KBM-7 (cell line): ENCODE results near the gene B4GALT5.

Experiments
- DNase-seq: peaks from one replicate; pipeline ENCODE4 v3.0.0-alpha.2; 2015
- in situ Hi-C: fragments of 300-500 bp; cut with MboI; formaldehyde crosslinking; loops from 2 replicates; pipeline ENCODE4 v1.14.3; 2020; ENCODE audit warnings: low sequenced_read_pairs, low pct_unique_long_range_greater_than_20kb, mixed read lengths

The B4GALT5 gene

DNA sequence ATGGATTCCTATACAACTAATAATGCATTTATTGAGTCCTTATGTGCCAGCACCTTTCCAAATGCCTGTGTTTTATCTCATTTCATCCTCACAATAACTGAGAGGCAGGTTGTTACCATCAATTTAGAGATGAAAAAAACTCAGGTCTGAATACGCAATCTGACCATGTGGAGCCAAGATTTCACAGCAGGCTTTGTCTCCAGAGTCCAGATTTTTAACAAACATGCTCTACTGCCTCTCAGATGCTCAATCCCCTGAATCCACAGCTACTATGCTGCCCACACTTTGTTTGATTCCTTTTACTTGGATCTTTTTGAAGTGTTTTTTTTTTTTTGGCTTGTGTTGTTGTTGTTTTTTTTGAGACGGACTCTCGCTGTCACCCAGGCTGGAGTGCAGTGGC lies 46.8 kb downstream of the B4GALT5 start:
- in situ Hi-C loops = no loop called here
- DNase-seq = no peak

DNA sequence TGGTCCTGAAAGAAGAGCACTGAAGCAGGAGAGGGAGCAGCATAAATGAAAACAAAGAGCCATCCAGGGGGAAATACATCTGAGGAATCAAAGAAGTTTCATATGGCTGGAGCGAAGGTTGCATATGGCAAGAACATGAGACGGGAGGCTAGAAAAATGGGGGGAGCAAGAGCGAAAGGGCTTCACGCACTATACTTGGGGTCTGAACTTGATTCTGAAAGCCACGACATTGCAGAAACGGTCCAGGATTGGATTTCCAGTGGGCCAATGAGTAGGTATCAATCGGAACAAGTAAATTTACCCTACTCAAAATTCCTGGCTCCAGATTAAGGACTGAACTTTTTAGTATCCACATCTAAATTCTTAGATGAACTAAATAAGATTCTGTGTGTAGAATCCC lies 47.9 kb downstream of the B4GALT5 start:
- DNase-seq = no peak
- in situ Hi-C loops = no loop called here

DNA sequence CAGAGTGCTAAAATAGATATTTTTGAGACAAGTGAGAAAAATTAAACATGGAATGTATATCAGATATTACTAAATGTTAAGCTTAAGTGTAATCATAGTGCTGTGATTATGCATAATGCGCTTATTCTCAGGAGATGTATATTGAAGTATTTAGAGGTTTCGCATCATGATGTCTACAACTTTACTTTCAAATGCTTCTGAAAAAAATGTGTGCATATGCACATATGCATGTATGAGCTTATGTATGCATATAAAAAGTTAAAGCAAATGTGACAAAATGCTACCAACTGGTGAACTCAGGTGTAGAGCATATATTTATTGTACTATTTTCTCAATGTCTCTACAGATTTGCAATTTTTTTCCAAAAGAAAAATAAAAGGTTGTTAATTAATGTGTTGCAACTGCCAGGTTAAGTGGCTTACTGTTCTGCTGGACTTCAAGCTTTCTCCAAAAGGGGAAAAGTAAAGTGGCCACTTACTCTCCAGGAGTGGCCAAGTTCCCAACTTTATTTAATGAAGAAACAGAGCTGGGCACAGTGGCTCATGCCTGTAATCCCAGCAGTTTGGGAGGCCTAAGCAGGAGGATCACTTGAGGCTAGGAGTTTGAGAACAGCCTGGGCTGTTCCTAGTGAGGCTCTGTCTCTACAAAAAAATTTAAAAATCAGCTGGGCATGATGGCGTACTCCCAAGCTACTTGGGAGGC lies 48.9 kb downstream of the B4GALT5 start:
- in situ Hi-C loops = no loop called here

DNA sequence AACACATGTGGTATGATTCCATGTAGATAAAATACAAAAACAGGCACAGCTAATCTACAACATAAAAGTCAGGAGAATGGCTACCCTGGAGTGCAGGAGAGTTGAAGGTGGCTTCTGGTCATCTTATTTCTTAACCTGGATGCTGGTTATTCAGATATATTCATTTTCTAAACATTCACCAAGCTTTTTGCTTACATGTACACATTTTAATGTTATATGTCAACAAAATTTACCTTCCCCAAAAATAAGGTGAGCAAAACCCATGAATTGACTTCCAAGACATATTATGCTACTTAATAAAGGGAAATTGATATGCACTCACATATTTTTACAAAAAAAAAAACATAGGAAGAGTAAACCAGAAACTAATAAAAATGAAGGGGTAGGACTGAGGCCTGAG lies 50.6 kb downstream of the B4GALT5 start:
- DNase-seq = no peak
- in situ Hi-C loops = no loop called here

More for the DNA sequence above, 48.9 kb downstream of the B4GALT5 start:
- no peak for DNase-seq

DNA sequence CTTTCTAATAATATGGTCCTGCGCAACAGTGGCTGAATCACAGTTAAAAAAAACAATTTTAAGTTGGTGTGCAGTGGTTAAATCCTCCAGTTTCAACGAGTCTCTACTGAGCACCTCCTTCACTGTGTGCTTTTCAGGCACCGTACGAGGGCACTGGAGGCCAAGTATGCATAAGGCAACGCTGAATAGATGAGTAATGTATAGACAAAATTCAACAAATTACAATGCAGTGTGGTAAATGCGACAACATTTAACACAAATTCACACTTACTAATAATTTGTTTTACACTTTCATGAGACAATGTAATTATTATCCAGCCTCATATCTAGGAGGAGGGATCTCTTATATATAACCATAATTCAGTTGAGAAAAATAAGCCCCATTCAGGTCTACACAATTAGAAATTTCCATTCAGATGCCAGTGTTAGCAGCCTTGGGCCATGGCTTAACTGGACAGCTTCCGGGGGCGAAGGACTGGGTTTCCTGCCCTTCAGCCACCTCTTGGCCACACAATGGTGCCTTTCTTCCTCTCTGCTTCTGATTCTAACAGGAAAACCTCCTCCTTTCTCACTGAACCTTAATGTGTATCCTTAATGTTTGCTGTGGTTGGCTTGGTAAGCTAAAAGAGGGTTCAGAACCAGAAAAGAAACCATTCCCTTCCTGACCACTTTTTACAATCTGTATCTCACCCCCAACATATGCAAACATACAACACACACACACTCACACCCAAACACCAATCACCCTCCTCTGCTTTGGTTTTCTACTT lies 51.9 kb downstream of the B4GALT5 start:
- DNase-seq = no peak
- in situ Hi-C loops = no loop called here

DNA sequence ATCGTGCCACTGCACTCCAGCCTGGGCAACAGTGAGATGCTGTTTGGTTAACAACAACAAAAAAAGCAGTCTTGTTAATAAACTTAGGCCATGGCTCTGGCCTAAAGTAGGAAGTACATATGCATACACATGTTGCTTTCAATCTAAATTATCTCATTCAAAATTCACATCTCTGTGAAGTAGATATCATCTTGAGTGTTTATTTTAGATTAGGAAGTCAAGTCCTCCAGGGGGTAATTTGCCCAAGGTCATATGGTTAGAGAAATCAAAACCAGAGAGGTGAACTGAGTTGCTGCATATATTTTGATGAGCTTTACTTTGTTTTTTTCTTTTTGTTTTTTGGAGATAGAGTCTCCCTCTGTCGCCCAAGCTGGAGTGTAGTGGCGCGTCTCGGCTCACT lies 52.8 kb downstream of the B4GALT5 start:
- in situ Hi-C loops = no loop called here
- no peak for DNase-seq

DNA sequence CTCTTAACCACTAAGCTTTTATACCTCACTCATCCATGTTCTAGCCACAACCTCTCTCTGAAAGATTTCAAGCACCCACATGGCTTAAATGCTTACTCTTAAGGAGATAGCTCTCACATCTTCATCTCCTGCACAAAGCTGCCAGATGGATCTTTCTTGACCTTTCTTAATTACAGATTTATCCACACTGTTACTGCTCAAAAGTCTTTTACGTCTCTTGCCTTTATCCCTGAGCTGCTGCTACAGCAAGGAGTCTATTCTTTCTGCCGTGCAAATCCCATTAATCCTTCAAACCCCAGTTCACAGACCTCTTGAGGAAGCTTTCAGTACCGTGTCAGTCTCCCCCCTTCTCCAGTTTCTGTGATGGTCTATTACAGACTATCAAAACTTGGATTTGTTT lies 54.6 kb downstream of the B4GALT5 start:
- in situ Hi-C loops = no loop called here
- no peak for DNase-seq

DNA sequence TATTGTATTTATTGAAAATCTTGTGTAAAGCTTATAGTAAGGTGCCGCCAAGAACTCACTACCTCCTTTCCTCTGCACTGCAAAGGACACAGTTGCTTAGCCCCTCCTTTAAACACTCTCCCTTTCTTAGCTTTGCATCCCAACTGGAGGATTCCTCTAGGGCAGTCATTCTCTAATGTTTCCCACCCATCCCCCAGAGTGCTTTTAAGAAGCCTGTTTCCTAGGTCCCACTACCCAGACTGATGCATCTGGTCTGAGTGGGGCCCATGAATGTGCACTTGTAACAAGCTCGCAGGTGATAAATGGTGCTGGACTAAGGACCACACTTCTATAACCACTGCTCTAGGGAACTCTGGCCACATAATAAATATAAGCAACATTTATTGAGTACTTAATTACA lies 55.2 kb downstream of the B4GALT5 start:
- no peak for DNase-seq
- in situ Hi-C loops = no loop called here

DNA sequence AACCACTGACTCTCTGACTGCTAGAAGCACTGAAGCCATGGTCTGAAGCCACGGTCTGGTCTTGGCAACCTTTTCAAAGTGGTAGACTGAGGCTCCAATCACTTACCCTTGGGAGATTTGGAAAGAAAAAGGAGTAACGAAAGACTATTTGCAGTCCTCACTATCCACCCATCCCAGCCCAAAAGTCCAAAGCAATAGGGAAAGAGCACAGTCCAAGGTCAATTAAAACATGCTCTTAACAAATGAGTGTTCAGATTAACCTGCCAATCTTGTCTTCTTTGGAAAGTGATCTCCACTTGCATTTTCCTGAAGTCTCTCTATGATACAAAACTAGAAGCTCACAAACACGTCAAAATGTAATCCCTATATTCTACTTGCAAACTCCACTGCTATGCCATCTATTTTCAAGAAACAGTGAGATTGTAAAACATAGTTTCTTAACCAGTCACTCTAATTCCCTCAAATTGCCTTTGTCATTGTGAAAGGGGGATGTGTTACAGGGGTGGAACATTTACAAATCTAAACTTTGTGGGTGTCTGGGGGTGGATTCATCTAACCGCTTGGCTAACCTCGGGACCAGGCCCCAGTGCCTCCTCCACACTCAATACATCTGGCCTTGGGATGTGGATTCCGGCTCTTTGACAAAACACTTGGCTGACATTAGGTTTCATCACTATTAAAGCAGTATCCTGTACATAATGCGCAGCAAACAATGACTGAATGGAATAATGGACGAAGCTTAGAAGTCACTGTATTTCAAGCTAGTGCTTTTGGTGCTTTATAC lies 56.4 kb downstream of the B4GALT5 start:
- in situ Hi-C loops = no loop called here
- DNase-seq = no peak

DNA sequence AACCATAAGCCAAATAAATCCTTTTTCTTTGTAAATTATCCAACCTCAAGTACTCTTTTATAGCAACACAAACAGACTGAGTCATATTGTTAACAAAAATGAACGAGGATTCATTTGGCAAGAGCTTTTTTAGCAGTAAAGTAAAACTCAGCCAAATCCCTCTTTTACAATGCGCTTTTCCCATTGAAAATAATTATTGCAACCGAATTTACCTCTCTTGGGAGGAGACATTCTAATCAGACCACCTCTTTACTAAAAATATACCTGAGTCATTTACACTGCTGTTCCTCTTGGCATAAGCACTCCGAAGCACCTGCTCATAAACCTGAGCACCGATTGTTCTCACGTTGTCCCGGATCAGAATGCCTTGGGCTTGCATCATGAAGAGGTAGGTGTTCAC lies 57.4 kb downstream of the B4GALT5 start:
- in situ Hi-C loops = no loop called here
- no peak for DNase-seq

DNA sequence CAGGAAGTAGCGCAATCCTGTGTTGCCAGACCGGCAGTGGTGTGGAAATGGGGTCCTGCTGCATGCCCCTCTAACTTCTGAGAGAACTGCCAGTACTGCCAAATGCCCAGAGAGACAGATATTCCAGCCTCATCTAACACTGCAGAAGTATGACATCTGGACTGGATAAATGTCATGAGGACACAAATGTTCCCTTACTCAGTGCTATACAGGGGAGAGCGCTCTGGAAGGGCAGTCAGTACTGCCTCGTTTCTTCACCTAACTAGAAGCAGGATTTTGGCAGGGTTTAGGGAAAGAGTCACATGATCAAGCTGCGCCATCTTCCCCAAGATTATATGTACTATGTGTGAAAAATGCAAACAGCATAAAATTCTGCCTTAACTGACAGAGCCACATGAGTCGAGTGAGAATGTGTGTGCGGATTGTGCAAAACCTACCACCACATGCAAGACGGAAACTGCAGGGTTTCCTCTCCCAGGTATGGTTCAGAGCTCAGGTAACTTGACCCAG lies 59.7 kb downstream of the B4GALT5 start:
- DNase-seq = no peak
- in situ Hi-C loops = no loop called here

DNA sequence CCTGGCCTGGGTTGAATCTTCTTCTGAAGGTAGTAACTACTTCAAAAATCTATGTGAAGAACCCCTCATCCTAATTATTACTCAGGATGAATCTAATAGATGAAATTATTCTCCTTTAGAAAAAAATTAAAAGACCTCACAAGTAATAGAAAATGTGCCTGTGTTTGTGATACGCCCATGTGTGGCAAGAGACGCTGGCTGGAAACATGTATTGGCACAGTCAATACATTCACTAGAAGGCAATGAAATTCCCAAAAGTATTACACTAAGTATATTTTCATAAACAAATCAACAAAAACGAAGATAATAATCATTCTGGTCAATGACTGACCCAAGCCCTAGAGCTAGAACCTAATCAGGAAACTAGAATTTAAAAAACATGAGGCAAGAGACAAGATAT lies 64.0 kb downstream of the B4GALT5 start:
- in situ Hi-C loops = no loop called here
- no peak for DNase-seq

DNA sequence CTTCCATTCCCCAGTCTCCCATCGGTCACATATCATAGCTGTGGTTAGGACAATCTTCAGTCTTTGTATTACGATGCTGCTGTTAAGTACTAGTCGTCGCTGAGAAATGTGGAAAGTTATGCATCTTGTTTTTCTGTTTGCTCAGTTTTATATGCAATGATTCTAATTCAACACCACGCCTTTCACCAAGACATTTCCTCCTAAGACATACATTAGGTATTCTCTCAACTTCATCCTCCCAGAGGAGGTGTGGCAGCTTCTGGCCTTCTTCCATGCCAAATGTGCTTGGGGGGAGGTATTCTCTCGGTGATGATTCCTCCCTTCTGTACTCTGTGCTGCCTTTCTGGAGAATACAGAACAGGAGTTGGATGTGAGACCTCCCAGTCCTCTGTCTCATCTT lies 66.1 kb downstream of the B4GALT5 start:
- in situ Hi-C loops = no loop called here
- DNase-seq = no peak

DNA sequence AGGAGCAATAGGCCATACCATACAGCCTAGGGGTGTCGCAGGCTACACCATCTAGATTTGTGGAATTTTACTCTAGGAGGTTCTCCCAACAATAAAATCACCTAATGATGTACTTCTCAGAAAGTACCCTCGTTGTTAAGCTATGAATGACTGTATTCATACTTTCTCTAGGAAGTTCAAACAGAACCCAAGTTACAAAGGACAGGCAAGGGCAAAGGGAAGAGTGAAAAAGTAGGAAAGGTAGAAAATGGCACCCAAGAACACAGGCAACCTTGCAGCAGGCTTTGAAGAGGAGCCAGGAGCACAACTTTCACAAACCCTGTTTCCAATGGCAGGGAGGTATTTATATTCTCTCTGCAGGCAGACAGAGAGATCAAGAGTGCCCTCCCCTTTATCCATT lies 67.2 kb downstream of the B4GALT5 start:
- DNase-seq = no peak
- in situ Hi-C loops = no loop called here

DNA sequence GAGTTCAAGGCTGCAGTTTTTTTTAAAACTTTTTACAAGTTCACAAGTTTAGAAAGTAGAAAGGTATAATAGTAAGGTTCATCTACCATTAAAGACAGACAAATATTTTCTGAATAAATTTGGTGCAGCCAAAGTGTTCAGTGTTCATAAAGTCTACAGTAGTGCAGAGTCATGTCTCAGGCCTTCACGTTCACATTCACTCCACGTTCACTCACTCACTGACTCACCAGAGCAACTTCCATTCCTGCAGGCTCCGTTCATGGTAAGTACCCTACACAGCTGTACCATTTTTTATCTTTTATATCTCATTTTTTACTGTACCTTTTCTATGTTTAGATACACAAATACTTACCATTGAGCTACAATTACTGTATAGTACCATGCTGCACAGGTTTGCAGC lies 67.6 kb downstream of the B4GALT5 start:
- no peak for DNase-seq
- in situ Hi-C loops = no loop called here

DNA sequence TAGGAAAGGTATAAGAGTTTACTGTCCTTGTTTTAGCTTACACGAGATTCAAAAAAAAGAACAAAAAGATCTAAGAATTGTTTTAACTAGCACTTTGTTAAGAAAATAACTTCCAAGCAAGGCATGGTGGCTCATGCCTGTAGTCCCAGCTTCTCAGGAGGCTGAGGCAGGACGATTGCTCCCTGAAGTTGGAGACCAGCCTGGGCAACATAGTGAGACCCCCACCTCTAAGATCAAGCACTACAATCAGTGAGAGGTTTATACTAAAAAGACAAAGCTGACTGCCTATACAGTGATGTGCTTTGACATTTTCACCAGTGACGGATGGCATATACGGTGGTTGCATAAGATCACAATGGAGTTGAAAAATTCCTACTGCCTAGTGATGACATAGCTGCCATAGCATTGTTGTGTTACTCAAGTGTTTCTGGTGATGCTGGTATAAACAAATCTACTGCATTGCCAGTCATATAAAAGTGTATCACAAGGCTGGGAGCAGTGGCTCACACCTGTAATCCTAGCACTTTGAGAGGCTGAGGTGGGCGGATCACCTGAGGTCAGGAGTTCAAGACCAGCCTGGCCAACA lies 68.6 kb downstream of the B4GALT5 start:
- in situ Hi-C loops = no loop called here
- DNase-seq = no peak

DNA sequence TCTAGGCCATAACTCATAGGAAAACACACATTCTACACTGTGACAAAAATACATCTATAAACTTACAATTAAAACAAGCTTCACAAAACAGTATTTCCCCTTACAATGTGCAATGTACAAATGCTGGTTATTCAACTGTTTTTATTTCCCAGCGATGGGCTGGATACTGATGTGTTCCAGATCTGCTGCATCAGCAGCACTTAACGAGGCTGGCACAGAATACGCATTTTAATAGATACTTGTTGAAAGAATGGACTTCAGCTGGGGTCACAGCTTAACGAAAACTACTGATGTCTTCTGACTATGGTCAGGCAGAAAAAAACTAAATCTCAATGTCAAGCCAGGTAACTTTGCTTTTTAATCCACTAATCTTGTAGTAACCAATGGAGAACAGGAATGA lies 70.9 kb downstream of the B4GALT5 start:
- in situ Hi-C loops = no loop called here
- DNase-seq = no peak

DNA sequence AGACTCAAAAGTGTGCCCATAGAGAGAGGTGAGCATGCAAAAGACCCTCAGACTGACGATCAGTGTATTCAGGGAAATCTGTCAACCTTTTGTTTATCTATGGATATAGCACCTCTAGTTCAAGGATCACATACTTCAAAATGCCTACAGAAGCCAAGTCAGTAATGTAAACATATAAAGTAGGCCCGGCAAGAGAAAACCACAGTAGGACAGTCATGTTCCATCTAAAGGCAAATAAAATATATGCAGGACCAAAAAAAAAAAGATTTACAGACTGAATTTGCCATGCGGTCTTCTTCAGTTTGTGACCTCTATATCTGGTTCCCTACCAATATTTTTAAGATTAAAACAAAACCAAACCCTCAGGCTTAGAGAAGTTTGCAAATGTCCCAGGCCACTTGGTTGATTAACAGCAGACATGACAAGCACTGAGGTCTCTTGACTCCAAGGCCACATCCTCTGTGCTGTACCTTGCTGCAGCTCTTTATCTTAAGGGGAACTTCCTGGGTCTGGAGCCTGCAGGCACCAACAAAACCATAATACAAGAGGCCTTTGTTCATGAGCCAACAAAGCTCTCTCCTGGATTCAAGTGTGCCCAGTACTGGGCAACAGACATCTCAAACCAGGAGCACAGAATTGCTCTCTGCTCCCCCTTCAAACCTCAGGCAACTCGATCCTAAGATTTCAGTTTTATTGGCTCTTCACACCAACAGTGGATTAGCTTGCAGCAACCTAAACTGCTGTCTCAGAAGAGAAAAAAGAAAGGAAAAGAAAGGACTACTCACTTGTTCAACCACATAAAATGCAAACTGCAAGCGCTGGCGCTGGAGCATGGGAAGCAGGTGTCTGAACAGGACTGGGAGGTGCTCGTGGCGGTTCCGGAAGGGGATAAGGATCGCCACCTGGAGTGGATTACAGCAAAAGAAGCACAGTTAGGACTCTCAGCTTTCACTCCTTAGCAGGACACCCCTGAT lies 71.7 kb downstream of the B4GALT5 start:
- in situ Hi-C loops = no loop called here
- DNase-seq = no peak
